GM15510 (cell line): Measurements from ENCODE around the gene DGKA.

ENCODE experiments used
- POLR2A ChIP-seq: IDR thresholded peaks from 3 replicates; pipeline ENCODE4 v1.6.1; 2011; ENCODE audit warnings: borderline replicate concordance; ENCODE audit not compliant: insufficient read length; ENCODE audit errors: extremely low read depth

The DGKA gene

GRCh38 chr12:55926738-55927587 is 4.0 kb upstream of the DGKA start:
- peak; percentile 65 for TF ChIP-seq POLR2A

- peak; percentile 88 for TF ChIP-seq POLR2A
Observed at GRCh38 chr12:55927588-55928502, 3.1 kb upstream of the DGKA start, which contains the start of gene PYM1. Gene PYM1 (minus strand): TSS chr12:55927894. CDS start chr12:55927761, 133 bp downstream.

- peak; percentile 56 for TF ChIP-seq POLR2A
Observed at GRCh38 chr12:55929306-55929791, 1.6 kb upstream of the DGKA start.

- TF ChIP-seq POLR2A: no peak
Observed at GRCh38 chr12:55931317-55931779, 386 bp downstream of the DGKA start.

GRCh38 chr12:55931780-55932550 is 1.0 kb downstream of the DGKA start:
- peak; percentile 33 for TF ChIP-seq POLR2A

- peak; percentile 22 for TF ChIP-seq POLR2A
Observed at GRCh38 chr12:55932551-55932910, 1.6 kb downstream of the DGKA start.

- TF ChIP-seq POLR2A: no peak
Observed at GRCh38 chr12:55933169-55933798, 2.3 kb downstream of the DGKA start.

GRCh38 chr12:55933799-55934742 is 3.1 kb downstream of the DGKA start:
- no peak for TF ChIP-seq POLR2A

GRCh38 chr12:55934773-55935172 is 3.8 kb downstream of the DGKA start:
- no peak for TF ChIP-seq POLR2A

- no peak for TF ChIP-seq POLR2A
Observed at GRCh38 chr12:55935738-55936151, 4.8 kb downstream of the DGKA start.

- TF ChIP-seq POLR2A: no peak
Observed at GRCh38 chr12:55937981-55938380, 7.0 kb downstream of the DGKA start.

GRCh38 chr12:55938826-55939501 is 8.0 kb downstream of the DGKA start:
- TF ChIP-seq POLR2A: no peak

- TF ChIP-seq POLR2A: no peak
Observed at GRCh38 chr12:55940065-55940732, 9.2 kb downstream of the DGKA start.
